Body of pancreas (tissue), 4 donors: ENCODE data around the gene ADGRF4.

Source experiments
- POLR2A ChIP-seq, 3 donors: fragments of 450-650 bp; IDR thresholded peaks; one replicate each; pipeline ENCODE4 v1.6.1; 2016; ENCODE audit warnings: antibody characterized with exemption in 3 of 3, mild to moderate bottlenecking in 2 of 3
- TF ChIP-seq, protein P1 (sequence below), 7 experiments: fragments of 450-650 bp in 4 of 7; fragments of 200-600 bp in 3 of 7; sonication (generic) in 3 of 7; IDR thresholded peaks; one replicate each; pipeline ENCODE4 v1.5.1; 2016 to 2019; ENCODE audit warnings: antibody characterized with exemption in 7 of 7

DNA sequence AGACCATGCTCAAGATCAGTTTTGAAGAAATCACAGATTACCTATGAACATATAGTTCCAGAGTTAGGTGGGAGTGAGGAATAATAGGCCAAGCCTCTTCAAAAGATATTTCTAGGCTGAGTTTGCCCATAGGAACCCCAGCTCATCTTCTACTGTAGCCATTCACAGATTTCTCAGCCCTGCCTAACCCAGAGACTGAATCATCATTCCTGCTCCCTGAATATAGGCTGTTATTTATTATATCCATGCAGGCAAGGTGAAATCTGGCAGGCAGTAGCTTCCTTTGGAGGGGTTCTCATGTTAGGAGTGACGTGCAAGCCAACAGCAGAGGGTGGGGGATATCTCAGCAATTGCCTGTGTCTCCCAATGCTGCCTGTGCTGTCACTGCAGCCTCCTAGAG is 25.6 kb upstream of the ADGRF4 start:
- TF ChIP-seq, protein P1, sequence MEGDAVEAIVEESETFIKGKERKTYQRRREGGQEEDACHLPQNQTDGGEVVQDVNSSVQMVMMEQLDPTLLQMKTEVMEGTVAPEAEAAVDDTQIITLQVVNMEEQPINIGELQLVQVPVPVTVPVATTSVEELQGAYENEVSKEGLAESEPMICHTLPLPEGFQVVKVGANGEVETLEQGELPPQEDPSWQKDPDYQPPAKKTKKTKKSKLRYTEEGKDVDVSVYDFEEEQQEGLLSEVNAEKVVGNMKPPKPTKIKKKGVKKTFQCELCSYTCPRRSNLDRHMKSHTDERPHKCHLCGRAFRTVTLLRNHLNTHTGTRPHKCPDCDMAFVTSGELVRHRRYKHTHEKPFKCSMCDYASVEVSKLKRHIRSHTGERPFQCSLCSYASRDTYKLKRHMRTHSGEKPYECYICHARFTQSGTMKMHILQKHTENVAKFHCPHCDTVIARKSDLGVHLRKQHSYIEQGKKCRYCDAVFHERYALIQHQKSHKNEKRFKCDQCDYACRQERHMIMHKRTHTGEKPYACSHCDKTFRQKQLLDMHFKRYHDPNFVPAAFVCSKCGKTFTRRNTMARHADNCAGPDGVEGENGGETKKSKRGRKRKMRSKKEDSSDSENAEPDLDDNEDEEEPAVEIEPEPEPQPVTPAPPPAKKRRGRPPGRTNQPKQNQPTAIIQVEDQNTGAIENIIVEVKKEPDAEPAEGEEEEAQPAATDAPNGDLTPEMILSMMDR (IDR thresholded peaks at IDR 0.05): no peak
- no peak for TF ChIP-seq POLR2A (IDR thresholded peaks at IDR 0.05)
